NCI-H526 (cell line): ENCODE measurements around the gene PACSIN1.
A peak's percentile ranks its signal among the peaks of the same experiment; 100 is the strongest.

Experiments
- DNase-seq, 2 experiments: peaks; one replicate each; lab custom pipeline; 2025; lab: John Stamatoyannopoulos, UW

PACSIN1 gene

DNA sequence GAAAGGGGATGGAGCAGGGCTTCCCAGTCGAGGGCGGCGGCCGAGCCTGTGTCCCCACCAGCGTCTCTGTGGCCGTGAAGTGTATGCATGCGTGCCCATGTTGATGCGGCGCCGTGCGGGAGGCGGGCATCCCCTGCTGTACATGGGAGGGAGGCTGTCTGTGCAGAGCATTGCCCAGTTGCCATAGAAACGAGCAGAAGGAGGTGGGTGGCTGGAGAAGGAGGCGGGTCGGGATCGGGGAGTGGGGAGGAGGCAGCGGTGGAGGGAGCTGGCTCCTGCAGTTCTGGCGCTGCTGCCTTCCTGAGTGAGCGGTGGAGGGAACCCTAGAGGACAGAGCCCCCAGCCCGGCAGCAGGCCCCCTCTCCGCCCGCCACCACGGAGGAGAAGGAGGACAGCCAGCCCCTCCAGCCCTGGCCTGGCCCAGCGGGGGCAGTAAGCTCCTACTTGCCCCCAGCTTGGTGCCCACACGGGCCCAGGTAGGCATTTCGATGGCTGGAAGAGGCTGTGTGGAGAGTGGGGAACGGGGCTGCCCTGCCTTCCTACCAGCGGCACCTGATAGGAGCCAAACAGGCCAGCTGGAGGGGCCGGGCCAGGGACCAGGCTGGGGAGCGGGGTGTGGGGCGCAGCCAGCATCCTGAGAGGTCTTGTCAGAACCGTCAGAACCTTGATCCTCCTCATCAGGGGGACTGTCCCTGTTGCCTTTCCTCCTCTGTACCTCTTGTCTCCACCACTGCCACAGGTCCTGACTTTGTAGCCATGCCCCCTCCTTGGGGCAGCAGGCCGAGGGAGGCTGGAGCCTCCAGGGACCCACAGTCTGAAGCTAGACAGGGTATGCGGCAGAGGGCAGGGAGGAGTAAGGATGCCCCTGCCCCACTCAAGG, 49.0 kb downstream of the PACSIN1 start:
- DNase-seq: no peak

DNA sequence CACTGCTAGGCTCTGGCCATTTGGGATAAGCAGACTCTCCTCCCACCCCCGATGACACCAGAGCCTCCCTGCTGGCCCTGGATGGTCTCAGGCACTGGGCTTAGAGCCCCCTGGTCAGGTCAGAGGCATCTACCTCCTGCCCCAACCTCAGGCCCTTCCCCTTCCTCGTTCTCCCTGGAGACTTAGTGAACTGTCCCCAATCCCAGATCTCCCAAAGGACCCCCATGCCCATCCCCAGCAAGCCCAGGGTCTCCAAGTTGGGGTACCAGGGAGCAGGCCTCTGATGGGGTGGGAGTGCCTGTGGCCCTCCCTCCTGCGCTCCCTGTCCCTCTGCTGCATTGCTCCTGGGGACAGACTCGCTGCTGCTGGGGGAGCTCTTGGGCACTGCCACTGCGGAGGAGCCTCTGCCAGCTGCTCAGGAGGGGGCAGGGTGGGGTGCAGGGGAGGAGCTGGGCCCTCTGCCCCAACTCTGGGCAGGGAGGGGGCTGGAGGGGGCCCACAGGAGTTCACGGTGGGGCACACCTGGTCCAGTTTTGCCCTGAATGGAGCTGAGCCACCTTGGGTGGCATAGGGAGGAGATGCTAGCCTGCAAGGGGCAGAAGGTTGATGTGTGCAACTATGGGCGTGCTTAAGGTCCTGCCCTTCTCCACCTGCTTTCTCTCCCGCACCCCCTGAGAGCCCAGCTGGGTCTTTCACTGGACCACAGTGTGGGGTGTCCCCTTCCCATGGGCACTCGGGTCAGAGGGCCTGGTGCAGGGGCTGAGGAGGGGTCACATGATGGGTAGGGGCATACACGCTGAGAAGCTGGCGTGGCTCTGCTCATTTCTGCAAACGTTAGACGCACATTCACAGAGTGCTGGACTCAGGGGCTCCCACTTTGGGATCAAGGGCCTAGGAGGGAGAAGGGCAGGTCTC, 49.9 kb downstream of the PACSIN1 start:
- DNase-seq: no peak

DNA sequence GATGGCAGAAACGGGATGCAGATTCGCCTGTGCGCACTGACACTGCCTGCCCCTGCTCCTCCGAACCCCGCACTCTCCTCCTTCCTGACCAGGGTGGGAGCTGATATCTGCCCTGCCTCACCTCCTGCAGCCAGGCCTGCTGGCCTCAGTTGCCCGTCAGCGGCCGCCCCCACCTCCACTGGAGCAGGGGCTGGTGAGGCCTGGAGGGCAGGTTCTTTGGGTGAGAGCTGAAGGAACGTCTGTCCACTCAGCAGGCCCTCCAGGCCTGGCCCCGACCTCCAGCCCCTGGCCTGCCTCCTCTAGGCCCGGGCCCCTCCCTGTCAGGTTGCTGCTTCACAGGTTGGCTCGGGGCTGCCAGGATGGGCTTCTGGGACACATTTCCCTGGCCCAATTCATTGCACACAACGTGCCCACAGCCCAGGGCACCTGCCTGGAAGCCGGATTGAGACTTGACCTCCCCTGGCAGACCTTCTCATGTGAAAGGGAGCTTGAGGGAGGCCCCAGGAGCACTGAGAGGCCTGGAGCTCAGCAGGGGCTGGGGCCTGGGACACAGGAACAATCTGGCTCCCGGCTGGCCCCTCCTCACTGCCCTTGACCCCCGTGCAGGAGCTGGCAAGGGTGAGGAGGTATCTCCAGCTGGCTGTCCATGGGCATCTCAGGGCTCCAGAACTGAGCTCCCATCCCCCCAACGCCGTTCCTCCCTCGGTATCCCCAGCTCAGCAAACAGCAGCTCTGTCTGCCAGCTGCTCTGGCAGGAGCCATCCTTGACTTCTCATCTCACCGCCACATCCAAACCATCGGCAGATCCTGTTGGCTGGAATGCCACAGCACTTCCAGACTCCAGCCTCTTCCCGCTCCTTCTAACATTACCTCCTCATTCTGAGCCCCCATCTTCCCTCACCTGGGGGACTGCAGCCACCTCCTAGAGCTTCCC, 50.8 kb downstream of the PACSIN1 start:
- no peak for DNase-seq

DNA sequence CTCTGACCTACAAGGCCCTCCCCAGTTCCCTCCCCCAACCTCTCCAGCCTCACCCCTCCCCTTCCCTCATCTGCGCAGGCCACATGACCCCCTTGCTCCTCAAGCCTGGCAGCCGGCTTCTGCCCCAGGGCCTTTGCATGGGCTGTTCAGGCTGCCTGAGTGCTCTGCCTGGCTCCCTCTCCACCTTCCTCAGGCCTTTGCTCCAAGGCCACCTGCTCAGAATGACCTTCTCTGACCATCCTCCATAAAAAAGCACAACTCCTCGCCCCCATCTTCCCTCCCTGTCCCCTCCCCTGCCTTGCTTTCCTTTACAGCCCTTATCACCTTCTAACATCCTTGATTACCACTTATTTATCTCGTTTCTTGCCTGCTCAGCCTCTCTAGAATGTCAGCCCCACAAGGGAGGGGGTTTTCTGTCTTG, 51.6 kb downstream of the PACSIN1 start:
- no peak for DNase-seq

DNA sequence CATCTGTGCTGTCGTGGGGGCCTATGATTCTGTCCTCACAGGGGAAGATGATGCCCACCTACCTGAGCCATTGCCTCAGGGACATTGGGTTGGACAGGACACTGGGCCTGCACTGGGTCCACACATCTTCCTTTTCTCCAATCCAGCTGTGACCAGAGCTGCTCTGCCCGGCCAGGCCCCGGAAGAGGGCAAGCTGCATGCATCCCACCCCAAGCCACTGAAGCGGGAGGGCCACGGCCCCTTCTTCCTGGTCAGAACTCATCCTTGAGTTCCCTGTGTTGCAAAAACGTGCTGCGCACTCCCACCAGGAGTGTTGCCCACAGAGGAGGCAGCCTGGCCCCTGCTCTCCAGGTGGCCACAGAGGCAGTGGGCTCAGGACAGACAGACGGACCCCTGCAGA, 52.1 kb downstream of the PACSIN1 start:
- DNase-seq: no peak

DNA sequence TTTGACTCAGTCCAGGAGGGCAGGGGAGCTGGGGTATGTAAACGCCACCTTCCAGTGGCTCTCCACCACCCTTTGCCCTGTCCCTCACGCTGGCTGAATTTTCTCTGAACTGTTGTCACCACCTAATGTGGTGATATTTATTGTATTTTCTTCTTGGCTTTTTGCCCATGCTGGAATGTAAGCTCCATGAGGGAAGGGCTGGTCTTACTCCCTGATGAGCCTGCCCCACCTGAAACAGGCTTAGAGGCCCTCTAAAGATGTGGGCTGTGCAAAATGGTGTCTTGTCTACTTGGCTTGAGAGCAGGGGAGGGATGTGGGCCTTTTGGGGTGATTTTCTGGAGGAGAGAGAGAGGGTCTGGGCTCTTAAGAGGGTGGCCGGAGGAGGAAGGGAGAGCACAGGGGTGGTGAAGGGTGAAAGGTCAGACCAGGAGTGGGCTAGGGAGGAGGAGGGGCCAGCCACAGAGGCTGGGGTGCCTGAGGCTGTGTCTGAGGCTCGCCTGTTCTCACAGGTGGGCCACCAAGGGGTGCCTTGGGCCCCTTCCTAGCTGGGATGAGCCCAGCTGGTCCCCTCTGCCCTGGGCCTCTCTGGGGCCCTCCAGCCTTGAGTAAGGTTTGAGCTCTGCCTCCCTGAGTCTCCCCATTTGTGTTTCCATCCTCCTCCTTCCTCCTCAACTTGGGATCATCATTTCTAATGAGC, 52.9 kb downstream of the PACSIN1 start:
- no peak for DNase-seq

DNA sequence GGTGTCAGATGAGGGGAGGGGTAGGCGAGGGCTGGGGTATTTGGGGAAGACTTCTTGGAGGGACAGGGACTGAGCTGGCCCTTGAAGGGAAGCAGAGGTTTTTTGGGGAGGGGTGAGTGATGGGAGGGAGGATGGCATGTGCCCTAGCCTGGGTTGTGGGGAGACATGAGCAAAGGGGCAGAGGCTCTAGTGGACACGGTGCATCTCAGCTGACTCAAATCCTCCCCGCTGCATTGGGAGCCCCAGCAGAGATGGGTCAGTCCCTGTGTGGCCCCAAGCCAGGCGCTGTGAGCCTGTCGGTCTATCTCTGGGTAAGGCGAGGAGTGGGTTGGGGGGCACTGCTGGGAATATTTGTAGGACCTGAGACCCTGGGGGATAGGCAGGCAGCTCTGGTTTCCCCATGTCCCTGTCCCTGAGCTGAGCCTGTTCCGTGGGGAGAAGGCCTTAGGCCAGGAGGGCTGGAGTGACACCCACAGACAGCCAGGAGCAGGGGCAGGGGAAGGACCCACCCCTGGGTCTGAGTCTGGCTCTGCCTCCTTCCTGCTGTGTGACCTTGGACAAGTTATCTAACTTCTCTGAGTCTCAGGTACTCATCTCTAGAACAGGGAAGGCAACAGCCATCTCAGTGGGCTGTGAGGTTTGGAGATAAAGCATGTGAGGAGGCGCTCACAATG, 54.2 kb downstream of the PACSIN1 start:
- no peak for DNase-seq

DNA sequence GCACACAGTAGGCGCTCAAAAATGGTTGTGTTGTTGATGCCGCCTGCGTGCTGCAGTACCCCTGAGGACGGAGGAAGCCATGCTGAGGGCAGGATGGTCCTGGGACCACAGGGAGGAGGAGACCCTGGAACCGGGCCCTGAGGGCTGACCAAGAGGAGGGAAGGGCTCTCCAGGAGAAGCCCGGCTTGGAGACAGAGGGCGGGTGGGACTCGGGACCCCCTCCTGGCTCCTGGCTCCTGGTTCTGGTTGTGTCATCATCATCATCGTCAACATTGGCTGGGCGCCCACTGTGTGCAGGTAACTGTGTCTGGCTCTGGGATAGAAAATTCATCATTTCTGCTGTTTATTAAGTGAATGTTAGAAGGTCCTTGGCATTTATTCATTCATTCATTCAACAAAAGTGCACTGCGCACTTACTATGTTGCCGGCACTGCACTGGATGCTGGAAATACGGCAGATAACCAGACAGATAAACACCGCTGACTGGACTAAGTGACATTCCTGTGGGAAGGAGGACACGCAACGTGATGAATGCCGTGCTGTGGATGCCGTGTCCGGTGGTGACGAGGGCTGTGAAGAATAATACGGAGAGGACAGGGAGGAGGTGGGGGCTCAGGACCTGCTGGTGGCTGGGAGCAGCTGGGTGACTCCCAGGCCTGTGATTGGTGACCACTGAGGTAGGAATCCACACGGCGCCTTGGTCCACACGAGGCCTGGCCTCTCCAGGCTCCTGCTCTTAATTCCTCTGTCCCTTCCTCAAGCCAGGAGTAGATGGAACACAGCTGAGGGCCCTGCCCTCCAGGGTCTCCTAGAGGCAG, 55.0 kb downstream of the PACSIN1 start:
- no peak for DNase-seq

DNA sequence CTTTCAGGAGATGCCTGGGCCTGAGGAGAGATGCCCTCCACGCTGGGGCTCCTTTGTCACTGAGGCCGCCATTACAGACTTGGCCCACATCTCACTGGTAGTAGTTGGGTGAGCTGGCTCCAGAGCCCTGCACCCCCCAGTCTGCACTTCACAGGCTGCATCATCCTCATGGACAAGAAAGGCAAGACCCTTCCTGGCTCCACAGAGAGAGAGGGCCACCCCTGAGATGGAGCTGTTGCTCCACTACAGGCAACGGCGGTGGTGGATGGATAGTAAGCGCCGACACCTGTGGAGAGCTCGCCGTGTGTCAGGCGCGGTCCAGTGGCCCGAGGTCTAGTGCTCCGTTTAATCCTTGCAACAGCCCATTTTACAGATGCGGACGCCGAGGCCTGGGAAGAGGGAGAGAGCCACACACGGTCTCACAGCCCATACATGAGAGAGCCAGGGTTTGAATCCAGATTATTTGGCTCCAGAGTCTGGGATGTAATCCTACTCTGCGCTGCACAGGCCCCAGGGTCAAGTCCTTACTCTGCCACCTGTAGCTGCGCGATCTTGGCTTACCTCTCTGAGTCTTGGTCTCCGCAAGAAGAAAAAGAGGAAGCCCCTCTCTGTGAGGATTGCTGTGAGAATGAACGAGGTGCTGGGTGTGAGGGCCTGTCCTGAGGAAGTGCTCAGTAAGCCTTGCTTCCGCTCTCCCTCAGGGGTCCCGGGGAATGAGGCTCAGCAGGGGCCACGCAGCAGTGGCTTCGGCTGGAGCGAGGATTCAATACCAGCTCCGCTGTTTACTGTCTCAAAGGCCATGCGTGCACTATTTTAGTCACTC, 55.8 kb downstream of the PACSIN1 start:
- DNase-seq: no peak

DNA sequence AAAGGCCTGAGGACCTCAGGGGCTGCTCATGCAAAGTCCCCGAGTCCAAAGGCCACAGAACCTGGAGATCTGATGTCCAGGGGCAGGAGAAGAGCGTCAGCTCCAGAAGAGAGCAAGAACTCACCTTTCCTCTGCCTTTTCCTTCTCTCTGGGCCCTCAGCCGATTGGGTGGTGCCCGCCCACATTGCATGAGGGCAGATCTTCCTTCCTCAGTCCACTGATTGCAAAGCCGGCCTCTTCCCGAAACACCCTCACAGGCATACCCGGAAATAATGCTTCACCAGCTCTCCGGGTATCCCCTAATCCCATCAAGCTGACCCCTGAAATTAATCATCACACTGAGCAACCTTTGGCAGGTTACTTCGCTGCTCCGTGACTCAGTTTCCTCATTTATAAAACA, 56.9 kb downstream of the PACSIN1 start:
- no peak for DNase-seq

DNA sequence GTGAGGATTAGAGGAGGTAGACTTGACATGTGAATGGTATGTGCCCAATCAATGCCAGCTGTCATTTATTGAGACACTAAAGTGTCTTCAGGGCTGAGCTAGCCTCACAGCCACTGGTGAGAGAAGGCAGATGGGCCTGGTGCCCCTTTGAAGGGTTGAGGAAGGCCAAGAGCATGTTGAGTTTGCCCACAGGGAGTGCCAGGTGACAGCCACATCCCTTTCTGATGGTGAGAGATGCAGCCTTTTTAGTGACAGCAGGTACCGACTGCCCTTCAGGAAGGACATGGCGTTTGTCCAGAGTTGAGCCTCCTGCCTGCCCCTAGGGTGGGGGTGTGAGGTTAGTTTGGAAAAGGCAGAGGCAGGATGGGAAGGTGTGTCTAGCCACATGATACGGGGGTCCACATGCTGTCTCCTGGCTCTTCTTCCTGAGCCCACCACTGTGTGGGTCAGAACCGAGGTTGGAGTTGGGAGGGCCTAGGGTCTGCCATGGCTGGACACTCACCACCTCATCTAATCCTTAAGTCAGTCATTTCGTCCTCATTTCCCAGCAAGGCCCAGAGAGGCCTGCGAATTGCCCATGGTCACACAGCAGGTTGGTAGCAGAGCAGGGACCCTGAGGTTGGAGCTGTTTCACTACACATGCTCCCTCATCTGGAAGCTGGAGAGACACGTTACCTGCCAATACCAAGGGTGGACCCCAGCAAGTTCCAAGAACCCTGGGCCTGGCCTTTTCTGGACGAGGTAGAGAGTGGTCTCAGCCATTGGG, 57.7 kb downstream of the PACSIN1 start:
- DNase-seq: no peak

DNA sequence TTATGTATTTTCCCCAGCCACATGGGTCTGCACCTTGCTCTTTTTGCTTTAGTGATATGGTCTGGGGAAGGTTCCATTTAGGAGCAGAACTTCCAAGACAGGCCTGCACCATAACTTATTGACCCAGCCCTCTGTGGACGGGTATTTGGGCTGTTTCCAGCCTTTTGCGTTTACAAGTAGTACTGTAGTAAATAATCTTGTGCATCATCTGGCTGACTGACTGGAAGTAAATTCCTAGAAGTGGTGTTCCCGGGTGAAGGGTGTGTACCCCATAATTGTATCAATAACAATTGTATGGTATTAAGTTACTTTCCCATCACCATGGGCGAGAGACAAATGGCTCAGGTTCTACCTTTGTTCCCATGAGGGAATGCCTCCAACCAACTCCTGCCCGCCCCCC, 58.6 kb downstream of the PACSIN1 start:
- no peak for DNase-seq

DNA sequence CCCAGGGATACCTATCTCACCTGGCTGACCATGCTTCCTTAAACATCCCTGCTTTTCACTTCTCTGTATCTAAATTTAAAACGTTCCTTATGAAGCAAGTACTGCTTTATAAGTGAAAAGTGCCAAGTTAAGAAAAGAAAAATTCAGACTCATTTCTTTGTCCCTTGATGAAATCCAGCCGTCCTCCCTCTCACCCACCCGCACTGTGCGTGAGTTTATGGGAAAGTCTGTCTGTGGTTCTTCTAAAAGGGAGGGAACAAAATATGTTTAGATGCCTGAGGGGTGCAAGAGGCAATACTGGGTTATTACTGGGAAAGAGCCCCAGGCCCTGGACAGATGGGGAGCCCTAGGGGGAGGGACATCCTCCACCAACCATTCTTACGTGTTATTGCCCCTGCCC, 59.1 kb downstream of the PACSIN1 start:
- DNase-seq: no peak

DNA sequence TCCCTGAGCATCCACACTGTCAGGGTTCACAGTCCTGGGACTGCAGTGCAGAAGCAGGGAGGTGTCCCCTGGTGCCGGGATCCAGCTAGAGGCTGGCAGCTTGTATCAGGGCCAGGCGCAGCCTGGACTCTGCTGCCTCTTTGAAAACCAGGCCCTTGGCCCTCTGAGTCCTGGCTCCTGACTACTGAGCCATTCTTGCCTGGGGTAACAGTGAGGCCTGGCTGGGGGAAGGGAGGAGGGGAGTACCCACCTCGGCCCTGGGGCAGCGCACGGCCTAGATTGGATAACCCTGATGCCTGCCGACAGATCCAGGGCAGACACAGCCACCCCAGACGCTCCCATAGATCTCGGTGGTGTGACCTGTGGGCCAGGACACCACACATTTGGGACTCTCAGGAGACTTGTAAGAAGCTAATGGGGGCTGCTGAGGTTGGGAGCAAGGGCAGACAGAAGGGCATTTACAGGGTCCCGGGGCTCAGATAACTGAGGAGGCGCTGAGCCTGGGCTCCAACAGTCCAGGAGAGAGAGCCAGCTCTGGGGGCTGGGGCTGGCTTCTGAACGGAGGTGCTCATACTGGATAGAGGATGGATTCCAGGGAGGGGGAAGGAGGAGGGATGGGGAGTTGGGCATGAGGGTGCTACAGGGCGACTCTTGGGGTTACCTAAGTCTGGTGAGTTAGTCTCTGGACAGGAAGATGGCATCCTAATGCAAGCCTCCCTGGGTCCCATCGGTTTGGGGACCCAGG, 59.7 kb downstream of the PACSIN1 start:
- no peak for DNase-seq

DNA sequence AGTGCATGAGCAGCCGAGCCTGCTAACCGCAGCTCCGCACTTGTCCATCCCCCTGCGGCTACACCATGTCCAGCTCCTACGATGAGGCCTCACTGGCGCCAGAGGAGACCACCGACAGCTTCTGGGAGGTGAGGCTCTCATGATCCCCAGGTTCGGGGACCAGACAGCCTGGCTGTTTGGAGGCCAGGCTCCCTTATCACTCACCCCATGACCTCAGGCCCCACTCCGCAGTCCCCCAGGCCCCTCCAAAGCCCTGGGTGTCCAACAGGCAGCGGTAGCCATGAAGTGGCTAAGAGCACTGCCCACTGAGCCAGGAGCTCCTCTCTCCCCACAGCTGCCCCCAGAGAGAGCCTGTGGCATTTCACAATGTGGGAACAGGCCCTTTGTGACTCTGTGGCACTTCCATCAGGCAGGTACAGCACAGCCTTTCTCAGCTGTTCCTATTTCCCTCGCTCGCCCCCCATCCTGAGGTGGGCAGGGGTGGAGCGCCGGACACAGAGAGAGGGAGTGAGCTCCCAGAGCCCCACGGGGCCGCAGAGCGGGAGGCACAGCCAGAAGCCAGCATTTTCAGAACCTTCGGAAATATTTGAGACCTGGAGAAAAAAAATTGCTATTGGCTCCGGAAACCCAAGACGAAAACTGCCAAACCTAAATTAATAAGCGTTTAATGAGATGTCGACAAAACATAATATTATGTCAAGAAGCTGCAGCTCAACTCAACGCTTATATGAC, 60.5 kb downstream of the PACSIN1 start:
- DNase-seq: no peak

DNA sequence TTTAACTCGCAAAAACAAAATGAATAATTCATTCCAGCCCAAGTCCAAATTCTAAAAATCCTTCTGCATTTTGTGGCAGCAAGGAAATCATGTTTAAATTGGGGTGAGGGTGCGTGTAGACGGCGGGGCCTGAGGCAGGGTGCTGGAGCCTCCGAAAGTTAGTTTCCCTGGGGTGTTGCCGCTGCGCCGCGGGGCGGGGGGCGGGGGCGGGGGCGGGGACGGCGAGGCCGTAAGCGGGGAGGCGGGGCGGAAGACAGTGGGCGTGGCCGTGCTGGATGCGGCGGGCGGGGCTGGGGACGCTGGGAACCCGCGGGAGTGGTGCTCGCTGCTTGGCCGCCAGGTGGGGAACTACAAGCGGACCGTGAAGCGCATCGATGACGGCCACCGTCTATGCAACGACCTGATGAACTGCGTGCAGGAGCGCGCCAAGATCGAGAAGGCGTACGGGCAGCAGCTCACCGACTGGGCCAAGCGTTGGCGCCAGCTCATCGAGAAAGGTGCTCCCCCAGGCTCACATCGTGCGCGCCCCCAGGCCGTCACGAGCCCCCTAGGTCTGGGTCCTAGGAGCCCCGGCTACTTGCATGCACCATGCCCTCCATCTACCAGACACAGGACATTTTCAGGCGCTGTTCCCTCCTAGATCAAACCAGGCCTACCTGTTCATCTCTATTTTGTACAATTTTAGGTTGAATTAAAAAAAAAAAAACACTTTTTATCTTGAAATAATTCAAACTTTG, 61.3 kb downstream of the PACSIN1 start:
- peak; percentile 59 to 96 for DNase-seq
